BE2C (cell line): Measurements from ENCODE around the gene ADCY2.
A peak's percentile ranks its signal among the peaks of the same experiment; 100 is the strongest.

Experiments
- DNase-seq: peaks from one replicate; pipeline ENCODE4 v3.0.0-alpha.2; 2020
- H3K27me3 ChIP-seq: fragments of 250-450 bp; sonication (Bioruptor Pico); 2 replicates; pipeline ENCODE4 v1.5.1; 2020; ENCODE audit warnings: mild to moderate bottlenecking
- H3K36me3 ChIP-seq: fragments of 250-450 bp; sonication (Bioruptor Pico); 2 replicates; pipeline ENCODE4 v1.5.1; 2020; ENCODE audit warnings: mild to moderate bottlenecking
- H3K4me1 ChIP-seq: fragments of 250-450 bp; sonication (Bioruptor Pico); 2 replicates; pipeline ENCODE4 v1.5.1; 2020
- H3K4me3 ChIP-seq: 2 replicates; pipeline ENCODE4 v1.5.1; 2011; ENCODE audit warnings: low read depth, low read length
- H3K9me3 ChIP-seq: fragments of 250-450 bp; sonication (Bioruptor Pico); 2 replicates; pipeline ENCODE4 v1.5.1; 2020
- CTCF ChIP-seq: IDR thresholded peaks from 2 replicates; pipeline ENCODE4 v1.5.1; 2012; ENCODE audit warnings: mild to moderate bottlenecking, low read depth, low read length

The ADCY2 gene

GRCh38 chr5:7824995-7825394 lies 429.1 kb downstream of the ADCY2 start:
- no peak overlapping the region for H3K4me3 ChIP-seq
- H3K27me3 ChIP-seq = peaks cover 9% of the 10 kb centered on the region; the same call in 1 of the 2 replicates
- H3K9me3 ChIP-seq = no peaks in the 10 kb centered on the region
- H3K4me1 ChIP-seq = no peaks in the 10 kb centered on the region
- H3K36me3 ChIP-seq = no peaks in the 10 kb centered on the region
- no peak for TF ChIP-seq CTCF
- no peak for DNase-seq

GRCh38 chr5:7825630-7826029 lies 429.7 kb downstream of the ADCY2 start:
- no peak for TF ChIP-seq CTCF
- Histone ChIP-seq H3K4me3 (no peak overlapping the region), H3K9me3 (no peaks in the 10 kb centered on the region), H3K4me1 (no peaks in the 10 kb centered on the region), H3K27me3 (peaks cover 9% of the 10 kb centered on the region; the same call in 1 of the 2 replicates), H3K36me3 (no peaks in the 10 kb centered on the region)
- DNase-seq = no peak

GRCh38 chr5:7827610-7828009 lies 431.7 kb downstream of the ADCY2 start:
- peaks cover 6% of the 10 kb centered on the region; the same call in 1 of the 2 replicates for H3K27me3 ChIP-seq
- peak overlapping the region; percentile 11; the same call in 1 of the 2 replicates for H3K4me3 ChIP-seq
- H3K36me3 ChIP-seq = no peaks in the 10 kb centered on the region
- peak; percentile 34 for TF ChIP-seq CTCF
- no peaks in the 10 kb centered on the region for H3K4me1 ChIP-seq
- no peak for DNase-seq
- H3K9me3 ChIP-seq = no peaks in the 10 kb centered on the region

- Histone ChIP-seq H3K4me1 (no peaks in the 10 kb centered on the region), H3K27me3 (peaks cover 6% of the 10 kb centered on the region; the same call in 1 of the 2 replicates), H3K9me3 (no peaks in the 10 kb centered on the region), H3K36me3 (no peaks in the 10 kb centered on the region), H3K4me3 (no peak overlapping the region)
- no peak for DNase-seq
- TF ChIP-seq CTCF = no peak
Measured at GRCh38 chr5:7828269-7828668, 432.3 kb downstream of the ADCY2 start.

GRCh38 chr5:7834982-7835381 lies 439.0 kb downstream of the ADCY2 start:
- Histone ChIP-seq H3K4me3 (no peak overlapping the region), H3K27me3 (peaks cover 6% of the 10 kb centered on the region; the same call in 1 of the 2 replicates), H3K9me3 (no peaks in the 10 kb centered on the region), H3K36me3 (no peaks in the 10 kb centered on the region), H3K4me1 (no peaks in the 10 kb centered on the region)
- TF ChIP-seq CTCF = no peak
- DNase-seq = no peak

- no peaks in the 10 kb centered on the region for H3K27me3 ChIP-seq
- no peaks in the 10 kb centered on the region for H3K36me3 ChIP-seq
- H3K9me3 ChIP-seq = no peaks in the 10 kb centered on the region
- no peaks in the 10 kb centered on the region for H3K4me1 ChIP-seq
- H3K4me3 ChIP-seq = no peak overlapping the region
- TF ChIP-seq CTCF = no peak
- no peak for DNase-seq
Measured at GRCh38 chr5:7837403-7837802, 441.5 kb downstream of the ADCY2 start.
